Suprapubic skin (tissue), 3 donors: ENCODE results near the gene TTC23.

Experiments
- POLR2A ChIP-seq, 2 donors: fragments of 450-650 bp; IDR thresholded peaks; one replicate each; pipeline ENCODE4 v1.6.1; 2017; ENCODE audit warnings: antibody characterized with exemption in 2 of 2, mild to moderate bottlenecking in 2 of 2, moderate library complexity in 2 of 2
- TF ChIP-seq, protein P1 (sequence below), 2 donors: fragments of 200-600 bp in 1 of 2; fragments of 450-650 bp in 1 of 2; sonication (generic) in 1 of 2; IDR thresholded peaks; one replicate each; pipeline ENCODE4 v1.5.1; 2016 to 2019; ENCODE audit warnings: antibody characterized with exemption in 2 of 2, mild to moderate bottlenecking in 1 of 2, moderate library complexity in 1 of 2

DNA sequence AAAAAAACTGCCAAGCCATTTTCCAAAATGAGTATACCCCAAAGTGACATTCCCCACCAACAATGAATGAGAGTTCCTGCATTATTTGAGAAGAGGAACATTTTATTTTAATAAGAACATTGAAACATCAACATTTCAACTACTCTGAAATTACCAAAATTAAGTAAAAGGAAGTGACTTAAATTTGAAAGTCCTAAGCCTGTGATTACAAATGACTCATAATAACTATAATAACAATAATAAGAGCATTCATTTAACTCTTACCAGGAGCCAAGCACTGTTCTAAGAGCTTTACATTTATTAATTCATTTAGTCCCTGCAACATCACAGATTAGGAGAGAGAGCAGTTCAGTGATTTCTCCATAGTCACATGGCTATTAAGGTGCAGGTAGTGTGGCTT, 34.3 kb upstream of the TTC23 start:
- TF ChIP-seq, protein P1, sequence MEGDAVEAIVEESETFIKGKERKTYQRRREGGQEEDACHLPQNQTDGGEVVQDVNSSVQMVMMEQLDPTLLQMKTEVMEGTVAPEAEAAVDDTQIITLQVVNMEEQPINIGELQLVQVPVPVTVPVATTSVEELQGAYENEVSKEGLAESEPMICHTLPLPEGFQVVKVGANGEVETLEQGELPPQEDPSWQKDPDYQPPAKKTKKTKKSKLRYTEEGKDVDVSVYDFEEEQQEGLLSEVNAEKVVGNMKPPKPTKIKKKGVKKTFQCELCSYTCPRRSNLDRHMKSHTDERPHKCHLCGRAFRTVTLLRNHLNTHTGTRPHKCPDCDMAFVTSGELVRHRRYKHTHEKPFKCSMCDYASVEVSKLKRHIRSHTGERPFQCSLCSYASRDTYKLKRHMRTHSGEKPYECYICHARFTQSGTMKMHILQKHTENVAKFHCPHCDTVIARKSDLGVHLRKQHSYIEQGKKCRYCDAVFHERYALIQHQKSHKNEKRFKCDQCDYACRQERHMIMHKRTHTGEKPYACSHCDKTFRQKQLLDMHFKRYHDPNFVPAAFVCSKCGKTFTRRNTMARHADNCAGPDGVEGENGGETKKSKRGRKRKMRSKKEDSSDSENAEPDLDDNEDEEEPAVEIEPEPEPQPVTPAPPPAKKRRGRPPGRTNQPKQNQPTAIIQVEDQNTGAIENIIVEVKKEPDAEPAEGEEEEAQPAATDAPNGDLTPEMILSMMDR (IDR thresholded peaks at IDR 0.05) = no peak
- TF ChIP-seq POLR2A (IDR thresholded peaks at IDR 0.05) = no peak
